GM23248 (cell line): ENCODE data around the gene PDHX.

Experiments used
- EZH2 ChIP-seq: fragments of 200-600 bp; sonication (generic); IDR thresholded peaks from 2 replicates; pipeline ENCODE4 v1.6.1; 2018; ENCODE audit warnings: antibody characterized with exemption, mild to moderate bottlenecking; ENCODE audit not compliant: insufficient read depth, poor library complexity, severe bottlenecking
- EZH2phosphoT487 ChIP-seq: fragments of 200-600 bp; sonication (generic); IDR thresholded peaks from 2 replicates; pipeline ENCODE4 v1.6.1; 2018; ENCODE audit warnings: antibody characterized with exemption, moderate library complexity, mild to moderate bottlenecking, low read depth; ENCODE audit not compliant: insufficient read depth

DNA sequence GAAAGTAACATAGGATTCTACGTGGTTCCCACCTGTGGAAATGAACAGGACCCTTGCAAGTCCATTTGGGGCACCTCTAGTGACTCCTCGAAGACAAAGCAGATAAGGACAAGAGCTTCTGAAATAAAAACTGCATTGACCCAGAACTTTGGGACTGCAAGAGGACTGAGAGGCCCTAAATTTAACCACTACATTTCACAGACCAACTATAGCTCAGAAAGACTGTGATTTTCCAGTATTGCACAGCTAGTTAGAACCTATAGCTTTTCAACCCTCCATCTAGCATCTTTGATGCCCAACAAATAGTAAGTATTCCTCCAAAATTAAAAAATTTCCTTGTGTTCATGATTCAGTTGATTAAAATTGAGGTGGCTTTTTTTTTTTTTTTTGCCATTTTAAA, 114.9 kb downstream of the PDHX start:
- TF ChIP-seq EZH2phosphoT487 (no peak), EZH2 (no peak)
